ENCODE data around the gene SS18. TPM values are rescaled to one million over a fixed set of nuclear protein-coding genes. Genes with fewer than 3 reads are reported as not detected.
"Not testable (repeated sequence)": the region's sequence is repeated elsewhere in the genome, so short reads cannot be mapped to it uniquely, and the experiment has no call there.

The SS18 gene
- total RNA-seq, 1 donor from 2014 or later = 81.4 TPM

DNA sequence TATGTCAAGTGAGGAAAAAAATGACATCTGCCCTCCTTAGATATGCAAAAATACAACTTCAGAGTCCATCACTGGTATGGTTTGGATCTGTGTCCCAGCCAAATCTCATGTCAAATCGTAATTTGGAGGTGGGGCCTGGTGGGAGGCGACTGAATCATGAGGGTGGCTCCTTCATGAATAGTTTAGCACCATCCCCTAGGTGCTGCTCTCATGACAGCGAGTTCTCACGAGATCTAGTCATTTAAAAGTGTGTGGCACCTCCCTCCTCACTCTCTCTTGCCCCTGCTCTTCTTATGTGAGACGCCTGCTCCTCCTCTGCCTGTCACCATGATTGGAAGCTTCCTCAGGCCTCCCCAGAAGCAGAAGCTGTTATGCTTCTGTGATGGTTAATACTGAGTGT lies 37.4 kb upstream of the SS18 start:
- no peak overlapping the region for H3K27ac Mint-ChIP-seq (ENCODE audit: unreplicated experiment)
- no peaks in the 10 kb centered on the region for H3K36me3 Mint-ChIP-seq (ENCODE audit: low read depth)

DNA sequence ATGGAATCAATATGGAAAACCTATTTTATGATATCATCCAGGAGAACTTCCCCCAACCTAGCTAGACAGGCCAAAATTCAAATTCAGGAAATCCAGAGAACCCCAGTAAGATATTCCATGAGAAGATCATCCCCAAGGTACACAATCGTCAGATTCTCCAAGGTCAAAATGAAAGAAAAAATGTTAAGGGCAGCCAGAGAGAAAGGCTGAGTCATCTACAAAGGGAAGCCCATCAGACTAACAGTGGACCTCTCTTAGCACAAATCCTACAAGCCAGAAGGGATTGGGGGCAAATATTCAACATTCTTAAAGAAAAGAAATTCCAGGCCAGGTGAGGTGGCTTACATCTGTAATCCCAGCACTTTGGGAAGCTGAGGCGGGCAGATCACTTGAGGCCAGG lies 31.6 kb upstream of the SS18 start:
- not testable (repeated sequence) for H3K4me3 Mint-ChIP-seq; H3K36me3 Mint-ChIP-seq (ENCODE audit: low read depth); H3K27ac Mint-ChIP-seq (ENCODE audit: unreplicated experiment); DNase-seq (ENCODE audit: low read depth, low spot score); H3K27me3 Mint-ChIP-seq (ENCODE audit: low read depth); H3K4me1 Mint-ChIP-seq
- H3K9me3 Mint-ChIP-seq = peaks cover 14% of the 10 kb centered on the region

More for the DNA sequence above, 37.4 kb upstream of the SS18 start:
- Mint-ChIP-seq H3K4me3 (no peak overlapping the region), H3K9me3 (peaks cover 7% of the 10 kb centered on the region), H3K27me3 (ENCODE audit: low read depth) (no peaks in the 10 kb centered on the region), H3K4me1 (no peaks in the 10 kb centered on the region)
- TF ChIP-seq, protein P1, sequence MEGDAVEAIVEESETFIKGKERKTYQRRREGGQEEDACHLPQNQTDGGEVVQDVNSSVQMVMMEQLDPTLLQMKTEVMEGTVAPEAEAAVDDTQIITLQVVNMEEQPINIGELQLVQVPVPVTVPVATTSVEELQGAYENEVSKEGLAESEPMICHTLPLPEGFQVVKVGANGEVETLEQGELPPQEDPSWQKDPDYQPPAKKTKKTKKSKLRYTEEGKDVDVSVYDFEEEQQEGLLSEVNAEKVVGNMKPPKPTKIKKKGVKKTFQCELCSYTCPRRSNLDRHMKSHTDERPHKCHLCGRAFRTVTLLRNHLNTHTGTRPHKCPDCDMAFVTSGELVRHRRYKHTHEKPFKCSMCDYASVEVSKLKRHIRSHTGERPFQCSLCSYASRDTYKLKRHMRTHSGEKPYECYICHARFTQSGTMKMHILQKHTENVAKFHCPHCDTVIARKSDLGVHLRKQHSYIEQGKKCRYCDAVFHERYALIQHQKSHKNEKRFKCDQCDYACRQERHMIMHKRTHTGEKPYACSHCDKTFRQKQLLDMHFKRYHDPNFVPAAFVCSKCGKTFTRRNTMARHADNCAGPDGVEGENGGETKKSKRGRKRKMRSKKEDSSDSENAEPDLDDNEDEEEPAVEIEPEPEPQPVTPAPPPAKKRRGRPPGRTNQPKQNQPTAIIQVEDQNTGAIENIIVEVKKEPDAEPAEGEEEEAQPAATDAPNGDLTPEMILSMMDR (conservative IDR thresholded peaks at IDR 0.05) = no peak
- no peak for DNase-seq (ENCODE audit: low read depth, low spot score)

DNA sequence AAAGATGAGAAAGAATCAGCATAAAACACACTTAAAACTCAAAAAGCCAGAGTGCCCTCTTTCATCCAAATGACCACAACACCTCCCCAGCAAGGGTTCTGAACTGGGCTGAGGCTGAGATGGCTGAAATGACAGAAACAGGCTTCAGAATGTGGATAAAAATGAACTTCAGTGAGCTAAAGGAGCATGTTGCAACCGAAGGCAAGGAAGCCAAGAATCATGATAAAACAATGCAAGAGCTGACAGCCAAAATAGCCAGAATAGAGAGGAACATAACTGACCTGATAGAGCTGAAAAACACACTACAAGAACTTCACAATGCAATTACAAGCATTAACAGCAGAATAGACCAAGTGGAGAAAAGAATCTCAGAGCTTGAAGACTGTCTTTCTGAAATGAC lies 31.1 kb upstream of the SS18 start:
- H3K36me3 Mint-ChIP-seq (ENCODE audit: low read depth) = peaks cover 2% of the 10 kb centered on the region
- H3K4me3 Mint-ChIP-seq = no peak overlapping the region
- DNase-seq (ENCODE audit: low read depth, low spot score) = no peak
- H3K9me3 Mint-ChIP-seq = peaks cover 14% of the 10 kb centered on the region
- H3K4me1 Mint-ChIP-seq = no peaks in the 10 kb centered on the region
- TF ChIP-seq, protein P1 (conservative IDR thresholded peaks at IDR 0.05) = no peak
- no peaks in the 10 kb centered on the region for H3K27me3 Mint-ChIP-seq (ENCODE audit: low read depth)
- no peak overlapping the region for H3K27ac Mint-ChIP-seq (ENCODE audit: unreplicated experiment)

DNA sequence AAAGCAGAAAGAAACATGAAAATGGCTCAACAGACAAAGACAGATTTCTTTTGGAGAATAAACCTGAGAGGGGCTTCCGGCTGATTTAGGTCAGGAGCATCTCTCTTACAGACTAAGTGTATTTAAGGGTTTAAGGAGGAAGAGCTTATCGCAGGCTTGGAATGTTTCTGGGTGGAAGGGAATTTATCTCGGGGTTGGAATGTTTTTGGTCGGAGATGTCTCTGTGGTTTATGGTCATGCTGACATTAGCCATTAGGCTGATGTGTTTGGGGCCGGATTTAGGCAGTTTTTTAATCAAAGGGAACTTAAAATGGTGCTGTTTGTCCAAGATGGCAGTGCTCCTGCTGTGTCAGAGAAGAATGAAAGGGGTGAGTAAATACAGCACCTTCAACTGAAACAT lies 28.8 kb upstream of the SS18 start:
- Mint-ChIP-seq H3K4me1 (no peaks in the 10 kb centered on the region), H3K9me3 (peaks cover 19% of the 10 kb centered on the region), H3K4me3 (no peak overlapping the region), H3K27me3 (ENCODE audit: low read depth) (no peaks in the 10 kb centered on the region), H3K36me3 (ENCODE audit: low read depth) (peaks cover 2% of the 10 kb centered on the region), H3K27ac (ENCODE audit: unreplicated experiment) (no peak overlapping the region)
- DNase-seq (ENCODE audit: low read depth, low spot score) = no peak
- TF ChIP-seq, protein P1 (conservative IDR thresholded peaks at IDR 0.05) = no peak

DNA sequence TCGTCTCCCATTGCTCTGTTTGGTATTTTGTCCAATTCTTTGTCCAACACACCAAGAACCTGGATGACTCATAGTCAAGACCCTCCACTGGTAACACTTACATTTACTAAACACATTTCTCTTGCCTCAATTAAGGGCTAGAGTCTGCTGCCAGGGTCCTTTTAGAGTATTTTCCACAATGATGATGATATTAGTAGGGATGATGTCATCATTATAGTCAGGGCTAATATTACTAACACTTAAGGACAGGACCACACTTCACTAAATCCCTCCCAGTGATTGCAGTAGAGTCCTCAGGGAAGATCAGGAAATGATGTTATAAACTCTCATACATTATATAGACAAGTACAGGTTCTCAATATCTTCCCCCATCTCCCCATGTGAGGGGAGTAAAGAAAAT lies 13.6 kb upstream of the SS18 start:
- TF ChIP-seq, protein P1 (conservative IDR thresholded peaks at IDR 0.05) = no peak
- DNase-seq (ENCODE audit: low read depth, low spot score) = no peak
- Mint-ChIP-seq H3K27me3 (ENCODE audit: low read depth) (no peaks in the 10 kb centered on the region), H3K4me3 (no peak overlapping the region), H3K9me3 (peaks cover 13% of the 10 kb centered on the region), H3K4me1 (no peaks in the 10 kb centered on the region), H3K27ac (ENCODE audit: unreplicated experiment) (no peak overlapping the region), H3K36me3 (ENCODE audit: low read depth) (no peaks in the 10 kb centered on the region)

DNA sequence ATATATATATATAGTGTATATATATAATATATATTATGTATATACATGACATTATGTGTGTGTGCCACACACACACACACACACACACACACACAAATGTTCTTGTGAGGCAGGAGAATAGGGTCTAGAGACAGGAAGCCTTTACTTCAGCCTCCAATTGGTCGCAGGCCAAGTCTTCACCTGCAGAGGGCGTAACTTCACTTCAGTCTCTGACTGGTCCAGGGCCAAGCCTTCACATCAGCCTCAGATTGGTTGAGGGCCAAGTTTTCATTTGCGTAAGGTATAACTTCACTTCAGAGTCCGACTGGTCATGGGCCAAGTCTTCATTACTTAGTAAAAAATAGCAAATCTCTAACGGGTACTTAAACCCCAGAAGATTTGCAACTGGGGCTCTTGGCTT lies 13.2 kb upstream of the SS18 start:
- TF ChIP-seq, protein P1 (conservative IDR thresholded peaks at IDR 0.05) = peak; percentile 30
- Mint-ChIP-seq H3K27me3 (ENCODE audit: low read depth) (no peaks in the 10 kb centered on the region), H3K27ac (ENCODE audit: unreplicated experiment) (no peak overlapping the region), H3K4me3 (no peak overlapping the region), H3K9me3 (peaks cover 10% of the 10 kb centered on the region), H3K4me1 (no peaks in the 10 kb centered on the region), H3K36me3 (ENCODE audit: low read depth) (no peaks in the 10 kb centered on the region)
- DNase-seq (ENCODE audit: low read depth, low spot score) = peak; percentile 4

All from neural crest cell (in vitro differentiated cells).